ENCODE measurements around the gene CDK1.

The CDK1 gene

DNA sequence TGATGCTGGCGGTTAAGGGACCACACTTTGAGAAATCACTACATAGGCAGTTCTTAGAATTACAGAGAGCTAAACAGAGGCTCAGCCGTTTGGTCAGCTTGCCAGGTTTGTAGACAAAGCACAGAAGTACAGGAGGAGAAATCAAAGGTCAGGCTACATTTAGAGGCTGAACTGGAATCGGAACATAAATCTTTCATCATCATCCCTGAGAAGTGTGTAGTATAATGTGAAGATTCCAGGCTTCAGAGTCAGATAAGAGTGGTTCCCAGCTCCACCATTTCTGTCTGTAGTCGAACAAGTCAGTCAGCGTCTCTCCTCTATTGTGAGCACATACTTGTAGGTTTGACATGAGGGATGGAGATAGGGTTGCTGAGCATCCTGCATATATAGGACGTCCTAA lies 18.9 kb downstream of the CDK1 start:
- H3F3A ChIP-seq (ENCODE audit: insufficient read depth, low read length): peaks cover 6% of the 10 kb centered on the region; the same call in 1 of the 2 replicates
- H3K27ac ChIP-seq (ENCODE audit: low read length): no peak overlapping the region
- H3K9me3 ChIP-seq (replicated peaks; ENCODE audit: insufficient read depth, low read length): no peaks in the 10 kb centered on the region
- no peak overlapping the region for H2AFZ ChIP-seq (ENCODE audit: low read length)
- H3K4me3 ChIP-seq (ENCODE audit: low read length): no peak overlapping the region
- H3K9ac ChIP-seq (ENCODE audit: low read length): no peak overlapping the region
- no peaks in the 10 kb centered on the region for H3K4me1 ChIP-seq (ENCODE audit: low read length)
- H3K27me3 ChIP-seq (replicated peaks; ENCODE audit: insufficient read depth, low read length): no peaks in the 10 kb centered on the region
- no peaks in the 10 kb centered on the region for H3K9me2 ChIP-seq (replicated peaks; ENCODE audit: insufficient read depth, low read length)
- no peak for DNase-seq
- peaks cover 15% of the 10 kb centered on the region; the same call in 1 of the 2 replicates for H3K36me3 ChIP-seq (replicated peaks; ENCODE audit: insufficient read depth, low read length)
- no peaks in the 10 kb centered on the region for H4K20me1 ChIP-seq (ENCODE audit: insufficient read depth, low read length)
- H3K79me2 ChIP-seq (ENCODE audit: low read length): peaks cover 19% of the 10 kb centered on the region
- no peak overlapping the region for H3K4me2 ChIP-seq (ENCODE audit: low read depth, low read length)
- TF ChIP-seq EZH2phosphoT487 (IDR thresholded peaks at IDR 0.05; ENCODE audit: low read length) (no peak), EZH2 (optimal IDR thresholded peaks at IDR 0.05; ENCODE audit: low read depth, low read length) (no peak)
- TF ChIP-seq, protein P1, sequence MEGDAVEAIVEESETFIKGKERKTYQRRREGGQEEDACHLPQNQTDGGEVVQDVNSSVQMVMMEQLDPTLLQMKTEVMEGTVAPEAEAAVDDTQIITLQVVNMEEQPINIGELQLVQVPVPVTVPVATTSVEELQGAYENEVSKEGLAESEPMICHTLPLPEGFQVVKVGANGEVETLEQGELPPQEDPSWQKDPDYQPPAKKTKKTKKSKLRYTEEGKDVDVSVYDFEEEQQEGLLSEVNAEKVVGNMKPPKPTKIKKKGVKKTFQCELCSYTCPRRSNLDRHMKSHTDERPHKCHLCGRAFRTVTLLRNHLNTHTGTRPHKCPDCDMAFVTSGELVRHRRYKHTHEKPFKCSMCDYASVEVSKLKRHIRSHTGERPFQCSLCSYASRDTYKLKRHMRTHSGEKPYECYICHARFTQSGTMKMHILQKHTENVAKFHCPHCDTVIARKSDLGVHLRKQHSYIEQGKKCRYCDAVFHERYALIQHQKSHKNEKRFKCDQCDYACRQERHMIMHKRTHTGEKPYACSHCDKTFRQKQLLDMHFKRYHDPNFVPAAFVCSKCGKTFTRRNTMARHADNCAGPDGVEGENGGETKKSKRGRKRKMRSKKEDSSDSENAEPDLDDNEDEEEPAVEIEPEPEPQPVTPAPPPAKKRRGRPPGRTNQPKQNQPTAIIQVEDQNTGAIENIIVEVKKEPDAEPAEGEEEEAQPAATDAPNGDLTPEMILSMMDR (IDR thresholded peaks at IDR 0.05; ENCODE audit: low read length): no peak

GRCh38 chr10:60798031-60798430 lies 19.8 kb downstream of the CDK1 start:
- Histone ChIP-seq H3K9me3 (replicated peaks; ENCODE audit: insufficient read depth, low read length) (no peaks in the 10 kb centered on the region), H3K9me2 (replicated peaks; ENCODE audit: insufficient read depth, low read length) (no peaks in the 10 kb centered on the region), H3K4me2 (ENCODE audit: low read depth, low read length) (no peak overlapping the region), H3K79me2 (ENCODE audit: low read length) (peaks cover 10% of the 10 kb centered on the region), H3K27ac (ENCODE audit: low read length) (no peak overlapping the region), H3K36me3 (replicated peaks; ENCODE audit: insufficient read depth, low read length) (peaks cover 10% of the 10 kb centered on the region; the same call in 1 of the 2 replicates), H4K20me1 (ENCODE audit: insufficient read depth, low read length) (no peaks in the 10 kb centered on the region), H2AFZ (ENCODE audit: low read length) (no peak overlapping the region), H3K9ac (ENCODE audit: low read length) (no peak overlapping the region), H3K27me3 (replicated peaks; ENCODE audit: insufficient read depth, low read length) (no peaks in the 10 kb centered on the region), H3K4me3 (ENCODE audit: low read length) (no peak overlapping the region), H3F3A (ENCODE audit: insufficient read depth, low read length) (peaks cover 6% of the 10 kb centered on the region; the same call in 1 of the 2 replicates), H3K4me1 (ENCODE audit: low read length) (no peaks in the 10 kb centered on the region)
- TF ChIP-seq EZH2 (optimal IDR thresholded peaks at IDR 0.05; ENCODE audit: low read depth, low read length) (no peak), EZH2phosphoT487 (IDR thresholded peaks at IDR 0.05; ENCODE audit: low read length) (no peak)
- TF ChIP-seq, protein P1 (IDR thresholded peaks at IDR 0.05; ENCODE audit: low read length): no peak
- DNase-seq: no peak

DNA sequence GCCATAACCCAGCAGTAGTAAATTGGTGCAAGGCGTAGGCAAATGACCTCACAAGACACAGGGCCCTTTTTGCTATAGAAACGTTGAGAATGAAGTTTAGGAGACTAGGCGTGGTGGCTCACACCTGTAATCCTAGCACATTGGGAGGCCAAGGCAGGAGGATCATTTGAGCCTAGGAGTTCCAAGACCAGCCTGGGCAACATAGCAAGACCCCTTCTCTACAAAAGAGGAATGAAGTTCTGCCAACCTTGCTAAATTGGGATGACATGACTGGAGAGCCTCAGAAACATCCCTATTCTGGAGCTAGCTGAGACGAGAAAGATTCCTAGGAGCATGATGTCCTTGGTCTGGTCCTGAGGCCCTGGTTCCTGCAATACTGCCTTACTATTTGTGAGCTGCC lies 20.6 kb downstream of the CDK1 start:
- Histone ChIP-seq H3K4me3 (ENCODE audit: low read length) (no peak overlapping the region), H3K27ac (ENCODE audit: low read length) (no peak overlapping the region), H3K4me2 (ENCODE audit: low read depth, low read length) (no peak overlapping the region), H3K79me2 (ENCODE audit: low read length) (0 out of 2 replicates have a peak, but pooled peaks cover 5% of the 10 kb centered on the region), H3F3A (ENCODE audit: insufficient read depth, low read length) (peaks cover 6% of the 10 kb centered on the region; the same call in 1 of the 2 replicates), H4K20me1 (ENCODE audit: insufficient read depth, low read length) (no peaks in the 10 kb centered on the region), H3K27me3 (replicated peaks; ENCODE audit: insufficient read depth, low read length) (no peaks in the 10 kb centered on the region), H3K9me2 (replicated peaks; ENCODE audit: insufficient read depth, low read length) (no peaks in the 10 kb centered on the region), H3K9me3 (replicated peaks; ENCODE audit: insufficient read depth, low read length) (no peaks in the 10 kb centered on the region), H3K4me1 (ENCODE audit: low read length) (no peaks in the 10 kb centered on the region), H3K9ac (ENCODE audit: low read length) (no peak overlapping the region), H2AFZ (ENCODE audit: low read length) (no peak overlapping the region), H3K36me3 (replicated peaks; ENCODE audit: insufficient read depth, low read length) (peaks cover 10% of the 10 kb centered on the region; the same call in 1 of the 2 replicates)
- TF ChIP-seq EZH2 (optimal IDR thresholded peaks at IDR 0.05; ENCODE audit: low read depth, low read length) (no peak), EZH2phosphoT487 (IDR thresholded peaks at IDR 0.05; ENCODE audit: low read length) (no peak)
- TF ChIP-seq, protein P1 (IDR thresholded peaks at IDR 0.05; ENCODE audit: low read length): no peak
- no peak for DNase-seq
